ENCODE data around the gene CERS6. TPM values are rescaled to one million over a fixed set of nuclear protein-coding genes. Genes with fewer than 3 reads are reported as not detected.

CERS6 gene
- total RNA-seq, 1 donor from 2014 or later = 23.6 TPM

- DNase-seq (ENCODE audit: low read depth in 2 of 2) = peak in 1 of 2 donors; percentile 81
These were observed 340.7 kb downstream of the CERS6 start for GRCh38 chr2:168796583-168797285.

GRCh38 chr2:168797286-168797655 is 341.2 kb downstream of the CERS6 start:
- DNase-seq (ENCODE audit: low read depth in 2 of 2) = no peak

GRCh38 chr2:168798076-168798887 is 342.2 kb downstream of the CERS6 start:
- DNase-seq (ENCODE audit: low read depth in 2 of 2) = peak; percentile 26 to 36

- peak; percentile 29 to 43 for DNase-seq (ENCODE audit: low read depth in 2 of 2)
These were observed 342.9 kb downstream of the CERS6 start for GRCh38 chr2:168798888-168799410.

GRCh38 chr2:168801471-168801870 is 345.4 kb downstream of the CERS6 start:
- DNase-seq (ENCODE audit: low read depth in 2 of 2) = no peak

GRCh38 chr2:168801961-168802858 is 346.1 kb downstream of the CERS6 start, which contains the start of gene NOSTRIN:
Gene NOSTRIN, plus strand, starts transcription at chr2:168802637. Its CDS starts 10 bp downstream, at chr2:168802647.
- no peak for DNase-seq (ENCODE audit: low read depth in 2 of 2)

GRCh38 chr2:168802859-168803725 is 347.0 kb downstream of the CERS6 start:
- DNase-seq (ENCODE audit: low read depth in 2 of 2) = no peak

- no peak for DNase-seq (ENCODE audit: low read depth in 2 of 2)
These were observed 348.1 kb downstream of the CERS6 start for GRCh38 chr2:168804214-168804613.

GRCh38 chr2:168805615-168806014 is 349.5 kb downstream of the CERS6 start:
- DNase-seq (ENCODE audit: low read depth in 2 of 2) = no peak

- no peak for DNase-seq (ENCODE audit: low read depth in 2 of 2)
These were observed 353.5 kb downstream of the CERS6 start for GRCh38 chr2:168809537-168809936.

- no peak for DNase-seq (ENCODE audit: low read depth in 2 of 2)
These were observed 354.2 kb downstream of the CERS6 start for GRCh38 chr2:168810235-168810634.

GRCh38 chr2:168811696-168812095 is 355.6 kb downstream of the CERS6 start:
- DNase-seq (ENCODE audit: low read depth in 2 of 2) = no peak

GRCh38 chr2:168814046-168814445 is 358.0 kb downstream of the CERS6 start:
- DNase-seq (ENCODE audit: low read depth in 2 of 2) = no peak

- DNase-seq (ENCODE audit: low read depth in 2 of 2) = no peak
These were observed 359.2 kb downstream of the CERS6 start for GRCh38 chr2:168814939-168815907.

GRCh38 chr2:168816369-168816768 is 360.3 kb downstream of the CERS6 start:
- no peak for DNase-seq (ENCODE audit: low read depth in 2 of 2)

- peak in 1 of 2 donors; percentile 19 for DNase-seq (ENCODE audit: low read depth in 2 of 2)
These were observed 363.1 kb downstream of the CERS6 start for GRCh38 chr2:168819050-168819715.

GRCh38 chr2:168819829-168820489 is 363.9 kb downstream of the CERS6 start:
- DNase-seq (ENCODE audit: low read depth in 2 of 2) = no peak

- DNase-seq (ENCODE audit: low read depth in 2 of 2) = no peak
These were observed 365.5 kb downstream of the CERS6 start for GRCh38 chr2:168821577-168821976.
